Adipose tissue (tissue), 3 donors: ENCODE measurements around the gene LRCH4. TPM values are rescaled to one million over a fixed set of nuclear protein-coding genes. Genes with fewer than 3 reads are reported as not detected.
"Not testable (repeated sequence)": the region's sequence is repeated elsewhere in the genome, so short reads cannot be mapped to it uniquely, and the experiment has no call there.

Source experiments
- H3K27ac ChIP-seq: one replicate; pipeline ENCODE4 v1.5.1; 2013; ENCODE audit warnings: low read depth, low read length
- WGBS, 3 donors: extraction: QIAGEN DNeasy Blood & Tissue Kit; methylation state at CpG; one replicate each; pipeline ENCODE4 v1.1.7; 2013; 5-methylcytosine and 5-hydroxymethylcytosine counted together
- polyA plus RNA-seq, 3 donors: library from polyadenylated mRNA; stranded (reverse); fragments of 200-250 nt; gene quantifications; one replicate each; pipeline ENCODE4 v1.2.3, GENCODE V29; 2013
- donor health status: healthy with polysubstance abuse.
- donor health status: Bipolar disorder and iron deficiency.
- donor health status: healthy.

The LRCH4 gene
- polyA plus RNA-seq, 3 donors: 23.5 to 37.1 (median 33.4) TPM

DNA sequence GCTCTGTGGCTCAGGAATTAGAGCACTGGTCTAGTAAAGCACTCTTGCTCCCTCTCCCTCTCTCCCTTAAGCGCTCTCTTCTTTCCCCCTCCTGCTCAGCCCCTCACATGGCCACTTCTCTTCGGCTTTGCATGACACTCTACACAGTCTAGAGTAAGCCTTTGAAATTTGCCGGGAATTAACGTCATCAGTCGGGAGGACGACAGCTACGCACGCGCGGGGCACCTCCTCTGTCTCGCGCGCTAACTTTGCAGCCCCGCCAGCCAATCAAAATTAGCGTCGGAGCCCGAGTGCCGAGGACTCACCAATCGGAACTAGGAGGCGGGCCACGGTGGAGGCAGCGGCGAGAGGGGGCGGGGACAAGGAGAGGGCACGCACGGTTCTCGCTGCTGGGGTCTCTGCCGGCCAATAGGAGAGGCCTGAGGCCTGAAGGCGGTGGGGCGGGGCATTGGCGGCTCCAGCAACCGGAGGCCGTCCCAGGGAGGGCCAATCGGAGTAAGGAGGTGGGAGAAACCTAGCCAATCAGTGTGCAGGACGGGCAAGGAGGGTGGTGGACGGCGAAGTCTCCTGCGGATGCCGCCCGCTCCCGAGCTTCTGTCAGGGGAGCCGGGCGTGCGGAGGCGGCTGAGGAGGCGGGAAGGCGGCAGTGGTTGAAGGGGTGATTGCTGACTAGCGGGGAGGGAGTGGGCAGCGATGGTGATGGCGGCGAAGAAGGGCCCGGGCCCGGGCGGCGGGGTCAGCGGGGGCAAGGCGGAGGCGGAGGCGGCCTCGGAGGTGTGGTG, 47.1 kb downstream of the LRCH4 start, which contains the start of gene AGFG2:
TSS of gene AGFG2 (plus strand) at position 550 of the 782 bp plus-strand sequence. CDS start at position 694, 144 bp downstream.
- 0 to 1% (median 0%) methylated on average over 53 to 60 of the region's 60 CpGs for WGBS, 3 donors
- no peak within 1 kb of the TSS for H3K27ac ChIP-seq

- H3K27ac ChIP-seq: no peak overlapping the region
- WGBS, 3 donors: 4 to 11% (median 8%) methylated on average over 8 of the region's 8 CpGs
Measured at GRCh38 chr7:100538348-100538653, 47.6 kb downstream of the LRCH4 start.

- H3K27ac ChIP-seq: not testable (repeated sequence)
- 80 to 95% (median 84%) methylated on average over 2 of the region's 2 CpGs for WGBS, 3 donors
Measured at GRCh38 chr7:100536695-100537094, 49.2 kb downstream of the LRCH4 start.

DNA sequence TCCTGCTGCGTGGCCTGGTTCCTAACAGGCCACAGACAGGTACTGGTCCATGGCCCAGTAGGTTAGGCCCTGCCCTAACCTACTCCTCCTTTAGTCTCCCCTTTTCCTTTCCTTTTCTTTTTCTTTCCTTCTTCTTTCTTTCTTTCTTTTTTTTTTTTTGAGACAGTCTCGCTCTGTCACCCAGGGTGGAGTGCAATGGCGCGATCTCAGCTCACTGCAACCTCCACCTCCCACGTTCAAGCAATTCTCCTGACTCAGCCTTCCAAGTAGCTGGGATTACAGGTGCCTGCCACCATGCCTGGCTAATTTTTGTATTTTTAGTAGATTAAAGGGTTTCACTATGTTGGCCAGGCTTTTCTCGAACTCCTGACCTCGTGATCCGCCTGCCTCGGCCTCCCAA, 49.9 kb downstream of the LRCH4 start:
- WGBS, 3 donors: 87 to 94% (median 92%) methylated on average over 9 of the region's 9 CpGs
- H3K27ac ChIP-seq: not testable (repeated sequence)

GRCh38 chr7:100532165-100533022, 53.5 kb downstream of the LRCH4 start:
- no peak overlapping the region for H3K27ac ChIP-seq
- 88 to 93% (median 93%) methylated on average over 14 of the region's 14 CpGs for WGBS, 3 donors

DNA sequence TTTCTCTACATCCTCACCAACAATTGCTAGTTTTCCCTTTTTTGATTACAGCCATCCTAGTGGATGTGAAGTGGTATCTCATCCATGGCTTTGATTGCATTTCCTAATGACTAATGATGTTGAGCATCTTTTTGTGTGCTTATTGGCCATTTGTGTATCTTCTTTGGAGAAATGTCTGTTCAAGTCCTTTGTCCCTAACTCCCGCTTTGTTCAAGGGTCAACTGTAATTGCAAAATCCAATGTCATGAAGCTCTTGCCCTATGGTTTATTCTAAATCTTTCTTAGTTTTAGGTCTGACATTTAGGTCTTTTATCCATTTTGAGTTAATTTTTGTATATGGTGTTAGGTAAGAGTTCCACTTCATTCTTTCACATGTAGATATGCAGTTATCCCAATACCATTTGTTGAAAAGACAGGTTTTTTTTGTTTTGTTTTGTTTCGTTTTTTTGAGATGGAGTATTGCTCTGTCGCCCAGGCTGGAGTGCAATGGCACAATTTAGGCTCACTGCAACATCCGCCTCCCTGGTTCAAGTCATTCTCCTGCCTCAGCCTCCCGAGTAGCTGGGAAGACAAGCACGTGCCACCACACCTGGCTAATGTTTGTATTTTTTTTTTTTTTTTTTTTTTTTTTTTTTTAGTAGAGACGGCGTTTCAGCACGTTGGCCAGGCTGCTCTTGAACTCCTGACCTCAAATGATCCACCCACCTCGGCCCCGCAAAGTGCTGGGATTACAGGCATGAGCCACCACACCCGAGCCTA, 57.6 kb downstream of the LRCH4 start:
- 57 to 80% (median 74%) methylated on average over 12 of the region's 12 CpGs for WGBS, 3 donors
- not testable (repeated sequence) for H3K27ac ChIP-seq

Other genes starting within 250 kb of the LRCH4 start
- gene PILRB, start 228.0 kb downstream of the LRCH4 start, polyA plus RNA-seq: 10 to 100 TPM; 41.1 to 59.0 (median 43.2) TPM
- 10 to 100 TPM in 2 of 3 donors, 1 to 10 TPM in 1; 2.0 to 18.1 (median 12.8) TPM for gene PILRA, start 212.6 kb downstream of the LRCH4 start, polyA plus RNA-seq
- 1 to 10 TPM; 3.5 to 9.6 (median 5.5) TPM for gene ZCWPW1, start 157.4 kb downstream of the LRCH4 start, polyA plus RNA-seq
- 10 to 100 TPM; 12.9 to 33.4 (median 20.5) TPM for gene MEPCE, start 156.3 kb downstream of the LRCH4 start, polyA plus RNA-seq
- 10 to 100 TPM; 14.2 to 24.4 (median 21.1) TPM for gene PPP1R35, start 149.6 kb downstream of the LRCH4 start, polyA plus RNA-seq
- under 1 TPM in 2 of 3 donors, not detected in 1; 0.13 to 0.28 TPM for gene SPACDR, start 121.9 kb downstream of the LRCH4 start, polyA plus RNA-seq
- gene TSC22D4, start 106.9 kb downstream of the LRCH4 start, polyA plus RNA-seq: 10 to 100 TPM; 20.6 to 49.0 (median 27.0) TPM
- gene NYAP1, start 102.2 kb downstream of the LRCH4 start, polyA plus RNA-seq: 1 to 10 TPM in 1 of 3 donors, under 1 TPM in 2; 0.68 to 1.8 (median 0.83) TPM
- 10 to 100 TPM; 10.4 to 21.8 (median 16.6) TPM for gene AGFG2, start 46.9 kb downstream of the LRCH4 start, polyA plus RNA-seq
- 1 to 10 TPM; 2.5 to 4.3 (median 2.9) TPM for gene SAP25, start 12.2 kb downstream of the LRCH4 start, polyA plus RNA-seq
- gene FBXO24, start 199 bp upstream of the LRCH4 start, polyA plus RNA-seq: under 1 TPM; 0.16 to 0.52 (median 0.45) TPM
- gene PCOLCE, start 16.2 kb upstream of the LRCH4 start, polyA plus RNA-seq: 10 to 100 TPM; 21.8 to 89.5 (median 80.4) TPM
- 10 to 100 TPM; 13.1 to 25.6 (median 17.9) TPM for gene MOSPD3, start 26.4 kb upstream of the LRCH4 start, polyA plus RNA-seq
- gene TFR2, start 55.4 kb upstream of the LRCH4 start, polyA plus RNA-seq: 1 to 10 TPM in 1 of 3 donors, under 1 TPM in 2; 0.22 to 1.5 (median 0.48) TPM
- under 1 TPM in 2 of 3 donors, not detected in 1; 0.09 to 0.53 TPM for gene ACTL6B, start 70.3 kb upstream of the LRCH4 start, polyA plus RNA-seq
- gene GNB2, start 87.6 kb upstream of the LRCH4 start, polyA plus RNA-seq: 100 to 1,000 TPM; 156 to 286 (median 227) TPM
- 10 to 100 TPM; 17.3 to 35.3 (median 19.1) TPM for gene GIGYF1, start 108.1 kb upstream of the LRCH4 start, polyA plus RNA-seq
- 10 to 100 TPM; 25.2 to 31.3 (median 27.4) TPM for gene POP7, start 120.0 kb upstream of the LRCH4 start, polyA plus RNA-seq
- gene EPO, start 134.3 kb upstream of the LRCH4 start, polyA plus RNA-seq: 1 to 10 TPM in 1 of 3 donors, under 1 TPM in 1, not detected in 1; 0.06 to 4.4 TPM
- under 1 TPM in 1 of 3 donors, not detected in 2; 0.02 TPM for gene ZAN, start 147.5 kb upstream of the LRCH4 start, polyA plus RNA-seq
- gene EPHB4, start 241.4 kb upstream of the LRCH4 start, polyA plus RNA-seq: 10 to 100 TPM; 22.2 to 37.5 (median 22.6) TPM